ENCODE measurements around the gene PATE4.
"Not testable (repeated sequence)": the region's sequence is repeated elsewhere in the genome, so short reads cannot be mapped to it uniquely, and the experiment has no call there.

PATE4 gene

GRCh38 chr11:125802387-125802786 is 30.7 kb upstream of the PATE4 start:
- Histone ChIP-seq H3K27ac (no peak overlapping the region), H3K4me3 (ENCODE audit: low read depth, low read length) (no peak overlapping the region), H3K36me3 (replicated peaks) (no peaks in the 10 kb centered on the region), H3K27me3 (replicated peaks) (no peaks in the 10 kb centered on the region)
- in situ Hi-C loops (cut with HindIII; ENCODE audit: low pct_ligation_motif_present, low sequenced_read_pairs), result no loop called here
- TF ChIP-seq CTCF (IDR thresholded peaks at IDR 0.05; ENCODE audit: low read depth, low read length, missing control alignments), result no peak
- DNase-seq, result no peak

- no peaks in the 10 kb centered on the region for H3K27me3 ChIP-seq (replicated peaks)
- no peaks in the 10 kb centered on the region for H3K36me3 ChIP-seq (replicated peaks)
- in situ Hi-C loops (cut with HindIII; ENCODE audit: low pct_ligation_motif_present, low sequenced_read_pairs), result no loop called here
- H3K27ac ChIP-seq, result no peak overlapping the region
- TF ChIP-seq CTCF (IDR thresholded peaks at IDR 0.05; ENCODE audit: low read depth, low read length, missing control alignments), result no peak
- no peak overlapping the region for H3K4me3 ChIP-seq (ENCODE audit: low read depth, low read length)
- peak; percentile 3 for DNase-seq
Observed at GRCh38 chr11:125807909-125808308, 25.2 kb upstream of the PATE4 start.

GRCh38 chr11:125835748-125836147 is 2.6 kb downstream of the PATE4 start:
- in situ Hi-C loops (cut with HindIII; ENCODE audit: low pct_ligation_motif_present, low sequenced_read_pairs), result no loop called here
- DNase-seq, result no peak
- H3K4me3 ChIP-seq (ENCODE audit: low read depth, low read length), result no peak overlapping the region
- H3K36me3 ChIP-seq (replicated peaks), result no peaks in the 10 kb centered on the region
- no peak overlapping the region for H3K27ac ChIP-seq
- TF ChIP-seq CTCF (IDR thresholded peaks at IDR 0.05; ENCODE audit: low read depth, low read length, missing control alignments), result no peak
- H3K27me3 ChIP-seq (replicated peaks), result no peaks in the 10 kb centered on the region

GRCh38 chr11:125842321-125842948 is 9.3 kb downstream of the PATE4 start:
- no peak for DNase-seq
- in situ Hi-C loops (cut with HindIII; ENCODE audit: low pct_ligation_motif_present, low sequenced_read_pairs), result no loop called here
- H3K36me3 ChIP-seq (replicated peaks), result no peaks in the 10 kb centered on the region
- no peak overlapping the region for H3K27ac ChIP-seq
- H3K27me3 ChIP-seq (replicated peaks), result no peaks in the 10 kb centered on the region
- H3K4me3 ChIP-seq (ENCODE audit: low read depth, low read length), result no peak overlapping the region
- TF ChIP-seq CTCF (IDR thresholded peaks at IDR 0.05; ENCODE audit: low read depth, low read length, missing control alignments), result no peak

- Histone ChIP-seq H3K4me3 (ENCODE audit: low read depth, low read length) (no peak overlapping the region), H3K27ac (no peak overlapping the region), H3K27me3 (replicated peaks) (no peaks in the 10 kb centered on the region), H3K36me3 (replicated peaks) (no peaks in the 10 kb centered on the region)
- DNase-seq, result no peak
- in situ Hi-C loops (cut with HindIII; ENCODE audit: low pct_ligation_motif_present, low sequenced_read_pairs), result no loop called here
- TF ChIP-seq CTCF (IDR thresholded peaks at IDR 0.05; ENCODE audit: low read depth, low read length, missing control alignments), result no peak
Observed at GRCh38 chr11:125846188-125846587, 13.1 kb downstream of the PATE4 start.

- H3K36me3 ChIP-seq (replicated peaks); H3K27me3 ChIP-seq (replicated peaks); H3K4me3 ChIP-seq (ENCODE audit: low read depth, low read length); H3K27ac ChIP-seq; DNase-seq; in situ Hi-C loops (cut with HindIII; ENCODE audit: low pct_ligation_motif_present, low sequenced_read_pairs): not testable (repeated sequence)
Observed at GRCh38 chr11:125857670-125858069, 24.6 kb downstream of the PATE4 start.

GRCh38 chr11:125862786-125863185 is 29.7 kb downstream of the PATE4 start:
- H3K36me3 ChIP-seq (replicated peaks); in situ Hi-C loops (cut with HindIII; ENCODE audit: low pct_ligation_motif_present, low sequenced_read_pairs); H3K4me3 ChIP-seq (ENCODE audit: low read depth, low read length); H3K27ac ChIP-seq; H3K27me3 ChIP-seq (replicated peaks); DNase-seq: not testable (repeated sequence)

- DNase-seq; H3K36me3 ChIP-seq (replicated peaks); H3K27me3 ChIP-seq (replicated peaks); H3K27ac ChIP-seq; in situ Hi-C loops (cut with HindIII; ENCODE audit: low pct_ligation_motif_present, low sequenced_read_pairs); H3K4me3 ChIP-seq (ENCODE audit: low read depth, low read length): not testable (repeated sequence)
Observed at GRCh38 chr11:125865354-125865753, 32.2 kb downstream of the PATE4 start.
